Left forelimb (tissue), 1 donor: ENCODE results near the gene TOMT.
"Not testable (repeated sequence)": the region's sequence is repeated elsewhere in the genome, so short reads cannot be mapped to it uniquely, and the experiment has no call there.

Source experiments
- DNase-seq: peaks from one replicate; pipeline ENCODE4 v3.0.0-alpha.2; 2018; ENCODE audit warnings: low spot score

The TOMT gene

GRCh38 chr11:72127923-72128322 is 22.2 kb downstream of the TOMT start:
- DNase-seq: no peak

GRCh38 chr11:72129381-72129780 is 23.7 kb downstream of the TOMT start:
- no peak for DNase-seq

GRCh38 chr11:72132646-72133045 is 26.9 kb downstream of the TOMT start:
- no peak for DNase-seq

- DNase-seq: not testable (repeated sequence)
These were observed 29.7 kb downstream of the TOMT start, which contains the start of gene FOLR3 for GRCh38 chr11:72135473-72135872. Gene FOLR3 (plus strand): TSS chr11:72135725. CDS start chr11:72135953, 228 bp downstream.

- no peak for DNase-seq
These were observed 30.4 kb downstream of the TOMT start for GRCh38 chr11:72135891-72136683.

GRCh38 chr11:72136684-72137262 is 31.0 kb downstream of the TOMT start:
- DNase-seq: no peak

- no peak for DNase-seq
These were observed 33.2 kb downstream of the TOMT start for GRCh38 chr11:72138821-72139390.

- DNase-seq: no peak
These were observed 33.8 kb downstream of the TOMT start for GRCh38 chr11:72139500-72139899.

- DNase-seq: no peak
These were observed 34.9 kb downstream of the TOMT start for GRCh38 chr11:72140661-72141060.

GRCh38 chr11:72141066-72141465 is 35.3 kb downstream of the TOMT start:
- DNase-seq: no peak

- not testable (repeated sequence) for DNase-seq
These were observed 36.4 kb downstream of the TOMT start for GRCh38 chr11:72142086-72142485.

- DNase-seq: not testable (repeated sequence)
These were observed 36.8 kb downstream of the TOMT start for GRCh38 chr11:72142543-72142942.

GRCh38 chr11:72144807-72145565 is 39.3 kb downstream of the TOMT start:
- no peak for DNase-seq

GRCh38 chr11:72146625-72147024 is 40.9 kb downstream of the TOMT start:
- no peak for DNase-seq

GRCh38 chr11:72150882-72151281 is 45.2 kb downstream of the TOMT start:
- DNase-seq: no peak

GRCh38 chr11:72153874-72154273 is 48.1 kb downstream of the TOMT start:
- not testable (repeated sequence) for DNase-seq

GRCh38 chr11:72154816-72155215 is 49.1 kb downstream of the TOMT start:
- DNase-seq: no peak

GRCh38 chr11:72155751-72156150 is 50.0 kb downstream of the TOMT start:
- no peak for DNase-seq

- no peak for DNase-seq
These were observed 51.4 kb downstream of the TOMT start for GRCh38 chr11:72157131-72157530.
